NB4 (cell line): Measurements from ENCODE around the gene TTYH3.

Experiments used
- MAX ChIP-seq: IDR thresholded peaks from 2 replicates; pipeline ENCODE4 v1.6.1; 2011; ENCODE audit warnings: low read depth, low read length
- POLR2A ChIP-seq: IDR thresholded peaks from 2 replicates; pipeline ENCODE4 v1.6.1; 2011; ENCODE audit warnings: mild to moderate bottlenecking; ENCODE audit not compliant: insufficient read length; ENCODE audit errors: extremely low read depth
- TF ChIP-seq, protein P1 (sequence below): IDR thresholded peaks from one replicate; pipeline ENCODE4 v1.5.1; 2012; ENCODE audit warnings: low read depth, low read length

DNA sequence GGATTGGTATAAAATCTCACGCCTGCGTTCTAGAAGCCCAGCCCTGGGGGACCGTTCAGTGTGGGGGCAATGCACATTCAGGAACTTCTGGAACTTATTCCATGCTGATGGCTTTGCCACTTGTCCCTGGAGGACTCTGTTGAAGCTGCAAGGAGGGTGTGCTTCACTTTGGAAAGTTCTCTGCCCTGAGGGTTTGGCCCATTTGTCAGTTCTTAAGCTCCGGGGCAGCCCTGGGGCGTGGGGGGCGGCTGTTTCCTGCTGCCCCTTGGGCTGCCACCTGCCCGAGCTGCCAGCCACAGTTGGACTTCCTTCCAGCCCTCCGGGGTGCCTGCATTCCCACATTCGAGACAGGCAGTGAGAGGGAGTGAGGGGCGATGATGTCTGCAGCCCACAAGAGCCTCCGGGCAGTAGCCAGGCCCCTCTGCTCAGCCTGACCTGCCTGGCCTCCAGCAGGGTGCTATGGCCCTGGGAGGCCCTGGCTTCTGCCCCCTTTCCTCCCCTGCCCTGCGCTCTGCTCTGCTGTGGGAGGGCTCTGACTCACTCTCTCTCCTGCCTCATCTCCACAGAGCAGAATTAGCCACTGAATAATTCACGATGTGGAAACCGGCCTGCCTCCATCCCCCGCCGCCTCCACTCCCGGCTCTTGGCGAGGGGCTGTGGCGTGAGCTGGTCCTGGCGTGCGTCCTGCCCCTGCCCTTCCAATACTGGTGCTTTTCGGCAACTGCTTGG lies 1.9 kb downstream of the TTYH3 start:
- TF ChIP-seq, protein P1, sequence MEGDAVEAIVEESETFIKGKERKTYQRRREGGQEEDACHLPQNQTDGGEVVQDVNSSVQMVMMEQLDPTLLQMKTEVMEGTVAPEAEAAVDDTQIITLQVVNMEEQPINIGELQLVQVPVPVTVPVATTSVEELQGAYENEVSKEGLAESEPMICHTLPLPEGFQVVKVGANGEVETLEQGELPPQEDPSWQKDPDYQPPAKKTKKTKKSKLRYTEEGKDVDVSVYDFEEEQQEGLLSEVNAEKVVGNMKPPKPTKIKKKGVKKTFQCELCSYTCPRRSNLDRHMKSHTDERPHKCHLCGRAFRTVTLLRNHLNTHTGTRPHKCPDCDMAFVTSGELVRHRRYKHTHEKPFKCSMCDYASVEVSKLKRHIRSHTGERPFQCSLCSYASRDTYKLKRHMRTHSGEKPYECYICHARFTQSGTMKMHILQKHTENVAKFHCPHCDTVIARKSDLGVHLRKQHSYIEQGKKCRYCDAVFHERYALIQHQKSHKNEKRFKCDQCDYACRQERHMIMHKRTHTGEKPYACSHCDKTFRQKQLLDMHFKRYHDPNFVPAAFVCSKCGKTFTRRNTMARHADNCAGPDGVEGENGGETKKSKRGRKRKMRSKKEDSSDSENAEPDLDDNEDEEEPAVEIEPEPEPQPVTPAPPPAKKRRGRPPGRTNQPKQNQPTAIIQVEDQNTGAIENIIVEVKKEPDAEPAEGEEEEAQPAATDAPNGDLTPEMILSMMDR, result no peak
- TF ChIP-seq POLR2A (no peak), MAX (peak; percentile 74; the same call in 1 of the 2 replicates)
